GM12872 (cell line): ENCODE data around the gene NINL.

Experiments
- TF ChIP-seq, protein P1 (sequence below): IDR thresholded peaks from 3 replicates; pipeline ENCODE4 v1.5.1; 2011; ENCODE audit warnings: low read depth, mild to moderate bottlenecking, low read length, moderate library complexity; ENCODE audit not compliant: insufficient read depth

The NINL gene

DNA sequence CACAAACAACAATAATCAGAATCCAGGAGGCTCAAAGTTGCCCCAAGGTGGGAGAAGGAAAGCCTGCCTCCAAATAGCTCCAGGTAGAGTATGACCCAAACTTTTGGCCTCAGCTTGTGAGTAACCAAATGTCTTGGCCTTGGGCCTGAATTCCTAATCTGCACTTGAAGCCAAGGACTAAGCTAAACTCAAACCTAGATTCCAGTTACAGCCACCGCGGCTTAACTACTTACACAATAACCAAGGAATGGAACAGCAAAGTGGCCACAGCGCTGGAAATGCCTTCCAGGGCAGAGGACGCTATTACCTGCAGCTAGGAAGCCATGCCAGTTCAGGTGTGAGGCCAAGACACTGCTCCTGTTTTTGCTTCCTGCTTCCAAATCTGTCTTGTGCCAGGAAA is 4.6 kb downstream of the NINL start:
- TF ChIP-seq, protein P1, sequence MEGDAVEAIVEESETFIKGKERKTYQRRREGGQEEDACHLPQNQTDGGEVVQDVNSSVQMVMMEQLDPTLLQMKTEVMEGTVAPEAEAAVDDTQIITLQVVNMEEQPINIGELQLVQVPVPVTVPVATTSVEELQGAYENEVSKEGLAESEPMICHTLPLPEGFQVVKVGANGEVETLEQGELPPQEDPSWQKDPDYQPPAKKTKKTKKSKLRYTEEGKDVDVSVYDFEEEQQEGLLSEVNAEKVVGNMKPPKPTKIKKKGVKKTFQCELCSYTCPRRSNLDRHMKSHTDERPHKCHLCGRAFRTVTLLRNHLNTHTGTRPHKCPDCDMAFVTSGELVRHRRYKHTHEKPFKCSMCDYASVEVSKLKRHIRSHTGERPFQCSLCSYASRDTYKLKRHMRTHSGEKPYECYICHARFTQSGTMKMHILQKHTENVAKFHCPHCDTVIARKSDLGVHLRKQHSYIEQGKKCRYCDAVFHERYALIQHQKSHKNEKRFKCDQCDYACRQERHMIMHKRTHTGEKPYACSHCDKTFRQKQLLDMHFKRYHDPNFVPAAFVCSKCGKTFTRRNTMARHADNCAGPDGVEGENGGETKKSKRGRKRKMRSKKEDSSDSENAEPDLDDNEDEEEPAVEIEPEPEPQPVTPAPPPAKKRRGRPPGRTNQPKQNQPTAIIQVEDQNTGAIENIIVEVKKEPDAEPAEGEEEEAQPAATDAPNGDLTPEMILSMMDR, result no peak

DNA sequence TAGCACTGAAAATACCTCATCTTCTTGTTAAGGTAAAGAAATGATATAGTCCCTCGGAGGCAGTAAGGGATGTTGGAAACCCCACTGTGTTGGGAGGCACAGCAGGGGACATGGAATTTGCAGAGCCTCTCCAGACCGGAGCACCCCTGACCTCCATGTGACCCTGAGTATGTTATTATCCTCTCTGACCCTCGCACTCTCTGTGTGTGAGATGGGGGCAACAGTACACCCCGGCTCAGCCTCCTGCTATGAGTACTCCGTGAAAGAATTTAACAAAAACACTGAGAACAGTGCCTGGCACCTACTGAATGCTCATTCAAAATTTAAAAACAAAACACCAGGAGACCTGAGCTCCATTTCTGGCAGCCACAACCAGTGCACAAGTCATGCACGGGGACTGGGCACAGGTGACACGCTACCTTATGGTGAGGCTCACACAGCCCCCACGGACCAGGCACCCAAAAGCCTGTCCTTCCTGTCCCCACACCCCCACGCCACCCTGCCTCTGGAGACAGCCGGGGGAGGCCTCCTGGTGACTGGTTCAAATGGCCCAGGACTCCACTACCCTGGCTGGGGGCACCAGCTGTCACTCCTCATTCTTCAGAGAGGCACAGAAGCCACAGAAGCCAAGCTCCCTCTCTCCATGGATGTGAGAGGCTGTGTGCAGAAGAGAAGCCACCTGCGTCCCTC is 6.1 kb downstream of the NINL start:
- TF ChIP-seq, protein P1, result no peak

DNA sequence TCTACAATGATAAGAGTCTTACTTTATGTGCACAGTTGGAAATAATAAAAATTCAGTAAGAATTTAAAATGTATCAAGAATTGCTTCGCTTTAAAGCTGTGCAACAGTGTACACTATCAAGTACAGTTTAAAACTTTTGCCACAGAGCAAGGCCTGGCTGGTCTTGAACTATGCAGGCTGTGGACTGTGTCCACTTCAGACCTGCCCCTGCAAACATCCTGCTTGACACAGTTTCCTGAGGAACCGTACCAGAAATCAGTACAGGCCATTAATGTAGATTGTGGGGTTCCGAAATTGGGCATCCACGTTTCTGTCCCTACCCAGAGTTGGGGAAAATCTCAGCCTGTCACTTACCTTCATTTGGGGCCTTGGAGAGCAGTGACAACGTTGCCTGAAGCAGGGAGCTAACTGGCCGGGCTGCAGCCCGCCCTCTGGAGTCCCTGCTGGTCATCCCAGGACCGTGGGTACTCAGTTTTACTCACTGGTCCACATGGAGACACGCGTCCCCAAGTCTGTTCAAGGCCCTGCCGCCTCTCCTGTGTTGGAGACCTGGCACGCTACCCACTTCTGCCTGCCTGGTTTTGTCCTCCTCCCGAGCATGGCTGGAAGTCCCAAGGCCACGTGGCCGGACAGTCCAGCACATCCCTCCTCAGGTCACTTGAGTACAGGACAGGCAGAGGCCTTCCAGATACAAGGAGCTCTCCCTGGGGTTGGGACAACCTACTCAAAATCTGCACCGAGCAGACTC is 8.4 kb downstream of the NINL start:
- TF ChIP-seq, protein P1, result no peak

DNA sequence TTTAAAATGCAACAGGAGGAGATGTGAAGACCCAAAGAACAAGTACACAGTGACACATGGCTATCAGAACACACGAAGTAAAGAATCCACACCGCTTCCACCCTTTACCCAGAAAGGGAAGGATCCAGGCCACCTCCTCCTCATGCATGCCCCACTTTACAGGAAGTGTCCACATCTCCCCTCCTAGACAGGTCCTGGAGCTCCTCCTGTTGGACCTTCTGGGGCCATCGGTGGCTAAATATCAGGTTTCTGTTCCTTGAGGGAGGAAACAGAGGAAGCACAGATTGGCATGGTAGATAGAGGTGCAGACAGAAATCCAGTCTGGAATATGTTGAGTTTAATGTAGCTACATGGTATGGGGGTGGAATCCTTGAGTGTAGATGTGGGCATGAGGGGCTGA is 10.9 kb downstream of the NINL start:
- TF ChIP-seq, protein P1, result 0 out of 3 replicates have a peak, but pooled peaks have one; percentile 13

DNA sequence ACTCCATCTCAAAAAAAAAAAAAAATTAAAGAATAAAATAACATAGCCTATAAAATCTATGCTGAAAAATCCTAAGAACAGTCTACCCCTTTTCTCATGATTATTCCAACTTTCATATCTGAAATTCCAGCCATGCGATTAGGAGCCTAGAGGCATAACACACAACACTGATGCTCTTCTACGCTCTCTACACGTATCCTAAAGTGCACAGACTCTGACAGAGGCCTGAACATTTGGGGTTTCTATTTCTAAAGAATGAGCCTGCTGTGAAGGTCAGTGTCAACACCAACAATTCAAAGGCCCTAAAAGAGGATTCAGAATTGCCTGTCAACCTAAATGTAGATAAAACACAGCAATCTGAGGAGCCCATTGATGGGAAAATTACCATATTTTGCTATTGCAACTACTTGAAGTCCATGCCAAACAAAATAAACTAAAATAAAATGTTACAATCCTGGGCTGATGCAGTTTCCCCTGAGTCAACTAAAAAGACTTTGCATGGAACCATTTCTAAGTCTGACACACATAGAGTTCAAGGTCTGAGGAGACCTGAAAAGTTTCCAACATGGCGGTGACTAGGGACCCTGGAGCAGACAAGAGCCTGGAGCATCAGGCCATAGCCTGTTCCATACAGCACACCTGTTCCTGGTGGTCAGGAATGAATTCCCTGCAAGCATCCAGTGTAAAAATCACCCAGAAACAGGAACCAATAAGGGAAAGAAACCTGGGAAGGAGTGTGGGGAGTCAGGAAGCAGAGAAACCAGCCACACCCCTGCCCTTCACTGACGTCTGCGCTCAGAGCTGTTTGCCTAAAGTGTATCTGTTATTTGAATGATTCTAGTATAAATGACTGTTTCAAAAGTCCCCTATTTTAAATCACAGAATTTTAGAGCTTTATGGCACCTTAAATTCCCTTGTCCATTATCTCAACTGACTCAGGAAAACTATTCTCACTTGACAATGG is 11.8 kb downstream of the NINL start:
- TF ChIP-seq, protein P1, result no peak

DNA sequence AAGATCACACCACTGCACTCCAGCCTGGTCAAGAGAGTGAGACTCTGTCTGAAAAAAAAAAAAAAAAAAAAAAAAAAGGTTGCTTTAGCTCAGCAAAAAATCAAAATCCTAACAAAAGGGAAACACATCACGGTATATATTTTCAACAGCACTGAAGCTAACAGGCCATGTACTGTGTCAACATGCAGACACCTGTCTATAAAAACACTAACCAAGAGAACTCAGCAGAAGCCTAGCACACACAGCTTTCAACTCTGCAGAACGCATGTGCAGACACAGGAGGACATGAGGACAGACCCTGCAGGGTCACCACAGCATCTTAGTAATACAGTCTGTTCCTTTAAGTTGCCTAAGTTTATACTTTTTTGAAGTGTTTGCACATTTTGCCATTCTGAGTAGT is 13.5 kb downstream of the NINL start:
- TF ChIP-seq, protein P1, result no peak

DNA sequence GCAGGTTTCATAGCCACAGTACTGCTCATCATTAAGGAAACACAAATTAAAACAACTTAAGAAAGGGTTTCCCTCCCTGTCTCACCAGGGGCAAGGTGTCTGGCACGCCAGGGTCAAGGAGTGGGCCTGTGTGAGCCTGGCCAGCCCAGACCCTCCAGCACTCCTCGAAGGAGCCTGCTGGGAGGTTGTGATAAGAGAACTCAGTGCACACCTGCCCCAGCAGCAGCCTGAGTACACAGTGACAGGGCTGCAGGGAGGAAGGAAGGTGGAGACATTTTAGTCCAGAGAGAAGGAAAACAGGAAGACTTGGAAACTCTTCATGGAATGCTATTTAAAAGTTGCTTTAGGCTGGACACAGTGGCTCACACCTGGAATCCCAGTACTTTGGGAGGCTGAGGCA is 14.1 kb downstream of the NINL start:
- TF ChIP-seq, protein P1, result no peak
